SK-N-SH (cell line): ENCODE results near the gene YKT6. TPM values are rescaled to one million over a fixed set of nuclear protein-coding genes. Genes with fewer than 3 reads are reported as not detected.

Source experiments
- CTCF ChIA-PET: fragments of 300-600, 350-600 bp; formaldehyde crosslinking; extraction: SDS; loops from one replicate; lab custom pipeline; 2021; lab: Yijun Ruan, JAX
- POLR2A ChIA-PET: fragments of 350-600 bp; sonication (Branson Sonifier 250); formaldehyde crosslinking; extraction: SDS; loops from one replicate; lab custom pipeline; 2020; ENCODE audit warnings: antibody characterized with exemption, inconsistent platforms; lab: Yijun Ruan, JAX
- DNase-seq: peaks from one replicate; pipeline ENCODE4 v3.0.0; 2012
- H2AFZ ChIP-seq: fragments of 200-600 bp; sonication (generic); 2 replicates; pipeline ENCODE4 v1.8.1; 2016; ENCODE audit warnings: antibody characterized with exemption, mild to moderate bottlenecking, low read depth
- H3F3A ChIP-seq: fragments of 200-600 bp; sonication (generic); replicated peaks from 2 replicates; pipeline ENCODE3; 2016; ENCODE audit warnings: antibody characterized with exemption, mild to moderate bottlenecking; ENCODE audit not compliant: insufficient read depth
- H3K27ac ChIP-seq, 2 experiments: fragments of 200-500 bp in 1 of 2; fragments of 200-600 bp in 1 of 2; sonication (Bioruptor generic) in 1 of 2; sonication (generic), shearing (Covaris generic) in 1 of 2; 2 replicates each; pipeline versions ENCODE4 v1.5.1 to v1.6.1; 2014 to 2016; ENCODE audit warnings: low read depth in 2 of 2, inconsistent platforms in 1 of 2, low read length in 1 of 2, mild to moderate bottlenecking in 1 of 2, mixed read lengths in 1 of 2
- H3K27me3 ChIP-seq: fragments of 200-600 bp; sonication (generic), shearing (Covaris generic); 2 replicates; pipeline ENCODE4 v1.6.1; 2016; ENCODE audit warnings: mixed run types; ENCODE audit not compliant: insufficient read depth
- H3K36me3 ChIP-seq, 2 experiments: fragments of 200-500 bp in 1 of 2; fragments of 200-600 bp in 1 of 2; sonication (Bioruptor generic) in 1 of 2; sonication (generic) in 1 of 2; replicated peaks in 1 of 2; 2 replicates each; pipeline versions ENCODE3 to v1.5.1; 2014 to 2016; ENCODE audit warnings: low read length in 1 of 2, mild to moderate bottlenecking in 1 of 2; ENCODE audit not compliant: insufficient read depth in 2 of 2, control insufficient read depth in 1 of 2
- H3K4me1 ChIP-seq, 2 experiments: fragments of 200-500 bp in 1 of 2; fragments of 200-600 bp in 1 of 2; sonication (Bioruptor generic) in 1 of 2; sonication (generic), shearing (Covaris generic) in 1 of 2; 2 replicates each; pipeline versions ENCODE4 v1.5.1 to v1.6.1; 2014 to 2016; ENCODE audit warnings: low read depth in 1 of 2, low read length in 1 of 2, mixed run types in 1 of 2; ENCODE audit not compliant: insufficient read depth in 2 of 2, control insufficient read depth in 1 of 2
- H3K4me2 ChIP-seq: fragments of 200-600 bp; sonication (generic), shearing (Covaris generic); 2 replicates; pipeline ENCODE4 v1.6.1; 2017; ENCODE audit warnings: mixed run types
- H3K4me3 ChIP-seq, 2 experiments: fragments of 200-500 bp in 1 of 2; fragments of 200-600 bp in 1 of 2; sonication (Bioruptor generic) in 1 of 2; sonication (generic), shearing (Covaris generic) in 1 of 2; 2 replicates each; pipeline versions ENCODE4 v1.5.1 to v1.8.1; 2014 to 2016; ENCODE audit warnings: low read depth in 2 of 2, inconsistent platforms in 1 of 2, low read length in 1 of 2, mild to moderate bottlenecking in 1 of 2, mixed read lengths in 1 of 2, moderate library complexity in 1 of 2
- H3K79me2 ChIP-seq: fragments of 200-600 bp; sonication (generic); 2 replicates; pipeline ENCODE4 v1.8.1; 2017; ENCODE audit warnings: mild to moderate bottlenecking; ENCODE audit not compliant: insufficient read depth
- H3K9ac ChIP-seq: fragments of 200-600 bp; sonication (generic); 2 replicates; pipeline ENCODE4 v1.6.1; 2017; ENCODE audit warnings: mixed run types
- H3K9me2 ChIP-seq: fragments of 200-600 bp; sonication (generic); 2 replicates; pipeline ENCODE4 v1.6.1; 2017; ENCODE audit warnings: mixed run types
- H3K9me3 ChIP-seq: fragments of 200-600 bp; sonication (generic); 2 replicates; pipeline ENCODE4 v1.6.1; 2017; ENCODE audit warnings: mixed run types, mild to moderate bottlenecking, moderate library complexity
- H4K20me1 ChIP-seq: fragments of 200-600 bp; sonication (generic); 2 replicates; pipeline ENCODE4 v1.6.1; 2017; ENCODE audit warnings: mild to moderate bottlenecking, mixed run types; ENCODE audit not compliant: insufficient read depth
- ELF1 ChIP-seq: IDR thresholded peaks from 2 replicates; pipeline ENCODE4 v1.4.0; 2012
- FOSL2 ChIP-seq: IDR thresholded peaks from 2 replicates; pipeline ENCODE4 v1.4.0; 2012; ENCODE audit warnings: low read depth, mild to moderate bottlenecking, moderate library complexity, borderline replicate concordance
- JUND ChIP-seq: IDR thresholded peaks from 2 replicates; pipeline ENCODE4 v1.4.0; 2012
- NFIC ChIP-seq: IDR thresholded peaks from 2 replicates; pipeline ENCODE4 v1.4.0; 2012; ENCODE audit warnings: borderline replicate concordance
- POLR2AphosphoS5 ChIP-seq: IDR thresholded peaks from 2 replicates; pipeline ENCODE4 v1.6.1; 2012; ENCODE audit warnings: low read depth, low read length
- REST ChIP-seq: IDR thresholded peaks from 2 replicates; pipeline ENCODE4 v1.6.1; 2012; ENCODE audit warnings: mild to moderate bottlenecking, low read depth, low read length, moderate library complexity
- RXRA ChIP-seq: IDR thresholded peaks from 2 replicates; pipeline ENCODE4 v1.4.0; 2012; ENCODE audit warnings: low read depth, mild to moderate bottlenecking, borderline replicate concordance
- SIN3A ChIP-seq: IDR thresholded peaks from 2 replicates; pipeline ENCODE4 v1.6.1; 2012; ENCODE audit warnings: low read depth, mild to moderate bottlenecking, low read length, moderate library complexity, borderline replicate concordance
- SMC3 ChIP-seq: IDR thresholded peaks from 2 replicates; pipeline ENCODE4 v1.6.1; 2012; ENCODE audit warnings: low read depth, low read length, improper control_type of control experiment
- TAF1 ChIP-seq: IDR thresholded peaks from 2 replicates; pipeline ENCODE4 v1.6.1; 2012; ENCODE audit warnings: low read depth, mild to moderate bottlenecking, low read length, moderate library complexity, borderline replicate concordance
- YY1 ChIP-seq: IDR thresholded peaks from 2 replicates; pipeline ENCODE4 v1.4.0; 2012; ENCODE audit warnings: low read depth, mild to moderate bottlenecking
- ZBTB33 ChIP-seq: IDR thresholded peaks from 2 replicates; pipeline ENCODE4 v1.4.0; 2012; ENCODE audit warnings: low read depth, borderline replicate concordance
- WGBS: methylation state at CpG from one replicate; pipeline ENCODE4 v1.1.6; 2017; ENCODE audit warnings: low lambda C conversion rate; 5-methylcytosine and 5-hydroxymethylcytosine counted together
- polyA plus RNA-seq, 3 experiments: library from polyadenylated mRNA; depleted of rRNA; stranded (reverse); fragments of >200 nt; gene quantifications; 2 replicates each; pipeline ENCODE4 v1.2.3, GENCODE V29; 2012

Gene YKT6
- polyA plus RNA-seq, 1 of the 3 experiments (the other 2 are of a cell fraction) = 170 TPM

GRCh38 chr7:44216019-44216418 is 15.2 kb downstream of the YKT6 start:
- CTCF ChIA-PET = interaction anchor here (0.9 to 3.8 kb wide), 2 partner anchors 25 to 319 kb away, joined by 3 to 19 read pairs; no protein-coding TSS in a partner anchor
- WGBS = 89% methylated on average over 8 of the region's 8 CpGs
- H3F3A ChIP-seq = peaks cover 10% of the 10 kb centered on the region

More at GRCh38 chr7:44216019-44216418, 15.2 kb downstream of the YKT6 start:
- Histone ChIP-seq H2AFZ (no peak overlapping the region), H4K20me1 (0 out of 2 replicates have a peak, but pooled peaks cover 4% of the 10 kb centered on the region), H3K9me3 (no peaks in the 10 kb centered on the region), H3K79me2 (peaks cover 3% of the 10 kb centered on the region; the same call in 1 of the 2 replicates), H3K36me3 (peaks cover 10 to 32% of the 10 kb centered on the region in 2 experiments), H3K9me2 (no peaks in the 10 kb centered on the region), H3K4me3 (no peak overlapping the region), H3K27ac (peak overlapping the region in 1 of 2 experiments; percentile 61; a peak in 2 of 4 replicates), H3K4me1 (peaks cover 0 to 28% of the 10 kb centered on the region in 2 experiments; a peak in 1 of 4 replicates), H3K27me3 (no peaks in the 10 kb centered on the region), H3K4me2 (no peak overlapping the region), H3K9ac (no peak overlapping the region)
- DNase-seq = peak; percentile 32
- no peak for TF ChIP-seq NFIC
- TF ChIP-seq REST = no peak
- no peak for TF ChIP-seq TAF1
- no peak for TF ChIP-seq SMC3
- no peak for TF ChIP-seq JUND
- TF ChIP-seq ELF1 = no peak
- TF ChIP-seq ZBTB33 = no peak
- TF ChIP-seq SIN3A = no peak
- TF ChIP-seq RXRA = no peak
- TF ChIP-seq FOSL2 = no peak
- no peak for TF ChIP-seq POLR2AphosphoS5
- TF ChIP-seq YY1 = no peak
- POLR2A ChIA-PET = no interaction called here
